ENCODE data around the gene EFNA3. TPM values are rescaled to one million over a fixed set of nuclear protein-coding genes. Genes with fewer than 3 reads are reported as not detected.

EFNA3 gene
- polyA plus RNA-seq, 3 donors = 0.45 to 1.7 (median 0.92) TPM

- Histone ChIP-seq H3K27ac (ENCODE audit: low read depth in 1 of 2, low read length in 2 of 2) (no peak overlapping the region), H3K79me2 (ENCODE audit: insufficient read depth, low read length) (no peaks in the 10 kb centered on the region), H3K4me1 (ENCODE audit: control insufficient read depth in 1 of 2, insufficient read depth in 2 of 2, low read length in 2 of 2) (peaks cover 41 to 46% of the 10 kb centered on the region in 2 donors), H4K20me1 (ENCODE audit: insufficient read depth, low read length) (peaks cover 27% of the 10 kb centered on the region), H3K9ac (ENCODE audit: insufficient read depth, low read length, poor library complexity, severe bottlenecking) (no peak overlapping the region), H3K36me3 (replicated peaks in 1 of 2; ENCODE audit: control insufficient read depth in 1 of 2, insufficient read depth in 2 of 2, low read length in 2 of 2) (no peaks in the 10 kb centered on the region), H2AFZ (ENCODE audit: insufficient read depth, low read depth, low read length, poor library complexity, severe bottlenecking) (no peak overlapping the region), H3K27me3 (ENCODE audit: control insufficient read depth in 2 of 2, insufficient read depth in 2 of 2, low read length in 2 of 2) (peaks cover 41 to 61% of the 10 kb centered on the region in 2 donors), H3K9me3 (replicated peaks in 1 of 2; ENCODE audit: control insufficient read depth in 1 of 2, insufficient read depth in 1 of 2, low read length in 2 of 2) (peaks cover 0 to 5% of the 10 kb centered on the region in 2 donors), H3K4me2 (replicated peaks; ENCODE audit: extremely low read depth, low read length, poor library complexity, severe bottlenecking) (no peak overlapping the region), H3K4me3 (replicated peaks in 1 of 3; ENCODE audit: low read depth in 2 of 3, low read length in 3 of 3) (no peak overlapping the region)
- intact Hi-C loops (cut with micrococcal nuclease) = no loop called here
- Mint-ChIP-seq H3K36me3 (peaks cover 11 to 14% of the 10 kb centered on the region in 2 donors), H3K9me3 (peaks cover 0 to 30% (median 15%) of the 10 kb centered on the region in 7 donors), H3K4me1 (peaks cover 35% of the 10 kb centered on the region), H3K27me3 (ENCODE audit: low read depth in 3 of 3) (peaks cover 50 to 67% (median 55%) of the 10 kb centered on the region in 3 donors), H3K4me3 (peak overlapping the region in 1 of 2 donors; percentile 91), H3K27ac (no peak overlapping the region)
- TF ChIP-seq, protein P1, sequence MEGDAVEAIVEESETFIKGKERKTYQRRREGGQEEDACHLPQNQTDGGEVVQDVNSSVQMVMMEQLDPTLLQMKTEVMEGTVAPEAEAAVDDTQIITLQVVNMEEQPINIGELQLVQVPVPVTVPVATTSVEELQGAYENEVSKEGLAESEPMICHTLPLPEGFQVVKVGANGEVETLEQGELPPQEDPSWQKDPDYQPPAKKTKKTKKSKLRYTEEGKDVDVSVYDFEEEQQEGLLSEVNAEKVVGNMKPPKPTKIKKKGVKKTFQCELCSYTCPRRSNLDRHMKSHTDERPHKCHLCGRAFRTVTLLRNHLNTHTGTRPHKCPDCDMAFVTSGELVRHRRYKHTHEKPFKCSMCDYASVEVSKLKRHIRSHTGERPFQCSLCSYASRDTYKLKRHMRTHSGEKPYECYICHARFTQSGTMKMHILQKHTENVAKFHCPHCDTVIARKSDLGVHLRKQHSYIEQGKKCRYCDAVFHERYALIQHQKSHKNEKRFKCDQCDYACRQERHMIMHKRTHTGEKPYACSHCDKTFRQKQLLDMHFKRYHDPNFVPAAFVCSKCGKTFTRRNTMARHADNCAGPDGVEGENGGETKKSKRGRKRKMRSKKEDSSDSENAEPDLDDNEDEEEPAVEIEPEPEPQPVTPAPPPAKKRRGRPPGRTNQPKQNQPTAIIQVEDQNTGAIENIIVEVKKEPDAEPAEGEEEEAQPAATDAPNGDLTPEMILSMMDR (IDR thresholded peaks at IDR 0.05) = no peak
- DNase-seq = no peak
- WGBS (ENCODE audit: insufficient coverage) = 94% methylated on average over 3 of the region's 3 CpGs
Observed at GRCh38 chr1:155077346-155077745, 1.3 kb upstream of the EFNA3 start.

GRCh38 chr1:155077758-155078445 is 735 bp upstream of the EFNA3 start:
- Mint-ChIP-seq H3K4me3 (peak overlapping the region in 1 of 2 donors; percentile 91), H3K4me1 (peaks cover 38% of the 10 kb centered on the region), H3K27me3 (ENCODE audit: low read depth in 3 of 3) (peaks cover 50 to 72% (median 60%) of the 10 kb centered on the region in 3 donors), H3K27ac (peak overlapping the region in 1 of 7 donors; percentile 12), H3K9me3 (peaks cover 0 to 35% (median 15%) of the 10 kb centered on the region in 7 donors), H3K36me3 (peaks cover 13 to 16% of the 10 kb centered on the region in 2 donors)
- Histone ChIP-seq H3K27ac (ENCODE audit: low read depth in 1 of 2, low read length in 2 of 2) (no peak overlapping the region), H3K79me2 (ENCODE audit: insufficient read depth, low read length) (no peaks in the 10 kb centered on the region), H3K4me1 (ENCODE audit: control insufficient read depth in 1 of 2, insufficient read depth in 2 of 2, low read length in 2 of 2) (peaks cover 42 to 52% of the 10 kb centered on the region in 2 donors), H3K9ac (ENCODE audit: insufficient read depth, low read length, poor library complexity, severe bottlenecking) (no peak overlapping the region), H3K4me2 (replicated peaks; ENCODE audit: extremely low read depth, low read length, poor library complexity, severe bottlenecking) (no peak overlapping the region), H3K9me3 (replicated peaks in 1 of 2; ENCODE audit: control insufficient read depth in 1 of 2, insufficient read depth in 1 of 2, low read length in 2 of 2) (peaks cover 0 to 11% of the 10 kb centered on the region in 2 donors), H4K20me1 (ENCODE audit: insufficient read depth, low read length) (peaks cover 27% of the 10 kb centered on the region), H2AFZ (ENCODE audit: insufficient read depth, low read depth, low read length, poor library complexity, severe bottlenecking) (no peak overlapping the region), H3K4me3 (replicated peaks in 1 of 3; ENCODE audit: low read depth in 2 of 3, low read length in 3 of 3) (no peak overlapping the region), H3K27me3 (ENCODE audit: control insufficient read depth in 2 of 2, insufficient read depth in 2 of 2, low read length in 2 of 2) (peaks cover 47 to 66% of the 10 kb centered on the region in 2 donors), H3K36me3 (replicated peaks in 1 of 2; ENCODE audit: control insufficient read depth in 1 of 2, insufficient read depth in 2 of 2, low read length in 2 of 2) (no peaks in the 10 kb centered on the region)
- TF ChIP-seq, protein P1 (IDR thresholded peaks at IDR 0.05) = no peak
- intact Hi-C loops (cut with micrococcal nuclease) = no loop called here
- whole genome bisulfite sequencing (ENCODE audit: insufficient coverage) = 81% methylated on average over 4 of the region's 4 CpGs
- no peak for DNase-seq

Data from CD14-positive monocyte (primary cell).